HG02884 (cell line): ENCODE data around the gene LDHD.

Source experiments
- ATAC-seq: cut with Tn5 transposase; IDR thresholded peaks from one replicate; pipeline ENCODE4 v1.9.1; 2021; ENCODE audit warnings: mild to moderate bottlenecking, moderate library complexity; ENCODE audit not compliant: unreplicated experiment

LDHD gene

GRCh38 chr16:75083813-75084212, 32.8 kb downstream of the LDHD start:
- no peak for ATAC-seq

DNA sequence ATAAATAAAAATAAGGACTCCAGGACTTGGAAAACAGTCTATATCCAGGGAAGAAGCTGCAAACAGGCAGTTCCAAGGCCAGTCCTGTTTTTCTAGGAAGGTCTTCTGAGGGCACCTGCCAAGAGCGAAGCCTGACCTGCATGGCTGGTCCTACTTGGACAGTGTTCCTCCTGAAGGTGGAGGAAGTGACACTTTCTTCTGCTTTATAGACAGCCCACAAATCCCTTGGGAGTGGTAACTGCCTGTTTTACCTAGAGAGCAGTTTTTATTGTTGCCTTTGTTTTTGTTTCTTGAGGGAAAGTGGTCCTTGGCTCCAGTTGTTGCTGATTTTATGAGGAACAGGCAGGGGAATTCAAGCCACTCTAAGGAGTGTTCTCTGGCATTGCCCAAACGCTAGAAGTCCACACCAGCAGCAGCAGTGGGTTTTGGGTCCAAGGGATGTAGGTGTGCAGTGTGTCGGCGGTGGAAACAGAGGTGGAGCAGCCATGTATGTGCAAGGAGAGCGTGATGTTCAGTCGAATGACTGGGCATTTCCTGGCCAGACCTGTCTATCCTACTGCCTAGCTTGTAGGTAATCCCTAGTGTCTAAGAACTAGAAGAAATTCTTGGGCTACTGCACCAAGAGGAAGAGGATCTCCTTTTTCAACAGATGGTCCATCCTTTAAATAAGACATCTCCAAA, 35.3 kb downstream of the LDHD start:
- ATAC-seq = no peak

DNA sequence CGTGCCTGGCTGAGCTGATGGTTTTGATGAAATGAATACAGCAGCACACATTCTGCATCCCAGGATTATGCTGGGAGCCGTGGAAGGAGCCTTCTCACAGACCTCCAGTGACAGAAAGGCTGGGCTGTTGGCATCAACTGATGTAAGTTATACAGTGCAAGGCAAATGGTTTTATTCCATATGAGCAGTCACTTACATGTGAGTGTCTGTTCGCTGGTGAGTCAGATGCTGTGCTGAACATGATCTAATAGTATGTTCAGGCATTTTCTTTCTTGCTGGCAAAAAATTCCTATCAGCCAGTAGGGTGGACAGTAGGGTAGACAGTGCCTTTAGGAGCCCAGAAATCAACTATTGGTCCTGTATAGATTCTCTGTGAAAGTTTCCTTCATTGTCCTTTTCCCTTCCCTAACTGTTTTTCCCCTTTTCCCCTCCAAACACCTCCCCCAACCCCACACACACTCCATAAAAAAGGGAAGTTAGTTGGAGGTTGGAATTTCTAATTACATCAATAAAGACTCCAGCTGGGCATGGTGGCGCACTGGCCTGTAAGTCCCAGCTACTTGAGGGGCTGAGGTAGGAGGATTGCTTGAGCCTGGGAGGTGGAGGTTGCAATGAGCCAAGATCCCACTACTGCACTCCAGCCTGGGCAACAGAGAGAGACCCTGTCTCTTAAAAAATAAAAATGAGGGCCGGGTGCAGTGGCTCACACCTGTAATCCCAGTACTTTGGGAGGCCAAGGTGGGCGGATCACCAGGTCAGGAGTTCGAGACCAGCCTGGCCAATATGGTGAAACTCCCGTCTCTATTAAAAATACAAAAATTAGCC, 36.2 kb downstream of the LDHD start:
- no peak for ATAC-seq

DNA sequence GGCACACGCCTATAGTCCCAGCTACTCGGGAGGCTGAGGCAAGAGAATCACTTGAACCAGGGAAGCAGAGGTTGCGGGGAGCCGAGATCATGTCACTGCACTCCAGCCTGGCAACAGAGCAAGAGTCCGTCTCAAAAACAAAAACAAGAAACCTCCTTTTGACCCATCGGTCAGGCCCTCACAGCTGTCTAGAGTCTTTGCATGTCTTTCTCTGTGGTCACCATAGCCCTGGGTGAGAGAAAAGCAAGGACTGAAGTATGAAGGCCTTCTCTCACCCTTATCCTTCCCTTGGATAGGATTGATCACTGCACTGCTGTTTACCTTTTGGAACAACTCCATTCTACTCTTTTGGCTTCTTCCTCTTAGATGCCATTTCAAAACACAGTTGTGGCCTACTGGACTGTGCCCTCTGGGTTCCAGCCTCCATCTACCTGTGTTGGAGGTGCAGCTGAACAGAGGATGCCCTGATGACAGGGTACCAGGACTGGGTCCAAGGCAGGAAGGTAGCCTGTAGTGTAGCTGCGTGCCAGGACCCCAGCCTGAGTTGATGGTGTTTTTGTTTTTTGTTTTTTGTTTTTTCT, 37.1 kb downstream of the LDHD start:
- no peak for ATAC-seq

- ATAC-seq = no peak
Observed at GRCh38 chr16:75078886-75079285, 37.7 kb downstream of the LDHD start.

DNA sequence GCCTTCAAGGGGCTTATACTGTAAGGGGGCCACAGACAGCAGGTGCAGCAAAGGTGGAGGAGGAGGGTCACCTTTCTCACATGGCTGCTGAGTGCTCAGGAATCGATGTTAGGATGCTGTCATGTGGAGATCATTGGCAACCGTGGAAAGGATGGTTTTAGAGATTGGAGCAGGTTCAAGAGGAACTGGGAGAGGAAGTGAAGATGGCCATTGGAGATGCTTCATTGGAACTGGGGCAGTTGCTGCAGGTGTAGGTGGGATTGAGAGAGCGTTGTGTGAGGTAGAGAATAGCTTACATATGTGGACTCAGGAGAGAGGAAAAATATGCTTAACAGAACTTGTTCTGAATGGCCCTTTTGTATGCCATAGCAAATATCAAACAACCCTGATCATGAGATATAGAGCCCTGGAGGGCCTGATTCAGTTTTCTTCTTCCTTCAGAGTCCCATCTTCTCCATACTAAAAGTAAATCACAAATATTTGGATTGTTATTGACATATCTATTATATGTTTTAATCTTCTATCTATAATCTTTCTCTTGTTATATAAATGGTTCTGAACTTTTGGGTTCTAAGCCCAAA, 40.8 kb downstream of the LDHD start:
- ATAC-seq = no peak

GRCh38 chr16:75074920-75075687, 41.5 kb downstream of the LDHD start:
- ATAC-seq = peak; percentile 89

DNA sequence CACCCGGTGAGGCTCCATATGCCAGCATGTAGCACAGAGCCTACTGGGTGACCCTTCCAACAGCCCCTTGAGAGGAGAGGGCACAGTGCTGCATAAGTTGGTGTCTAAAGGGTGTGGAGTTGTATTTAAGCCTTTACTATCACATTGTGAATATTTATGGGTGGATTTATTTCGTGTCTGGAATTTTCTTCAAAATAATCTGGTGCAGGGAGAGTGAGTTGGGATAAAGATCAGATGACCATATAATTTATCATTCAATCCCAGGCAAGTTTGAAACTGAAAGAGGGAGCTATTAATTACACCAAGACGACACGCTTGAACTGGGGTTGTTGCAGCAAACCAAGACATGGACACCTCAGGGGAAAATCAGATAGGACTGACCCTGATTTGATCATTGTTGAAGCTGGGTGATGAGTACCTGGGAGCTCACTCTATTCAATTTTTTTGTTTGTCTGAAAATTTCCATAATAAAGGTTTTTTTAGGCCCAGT, 42.2 kb downstream of the LDHD start:
- ATAC-seq = no peak

DNA sequence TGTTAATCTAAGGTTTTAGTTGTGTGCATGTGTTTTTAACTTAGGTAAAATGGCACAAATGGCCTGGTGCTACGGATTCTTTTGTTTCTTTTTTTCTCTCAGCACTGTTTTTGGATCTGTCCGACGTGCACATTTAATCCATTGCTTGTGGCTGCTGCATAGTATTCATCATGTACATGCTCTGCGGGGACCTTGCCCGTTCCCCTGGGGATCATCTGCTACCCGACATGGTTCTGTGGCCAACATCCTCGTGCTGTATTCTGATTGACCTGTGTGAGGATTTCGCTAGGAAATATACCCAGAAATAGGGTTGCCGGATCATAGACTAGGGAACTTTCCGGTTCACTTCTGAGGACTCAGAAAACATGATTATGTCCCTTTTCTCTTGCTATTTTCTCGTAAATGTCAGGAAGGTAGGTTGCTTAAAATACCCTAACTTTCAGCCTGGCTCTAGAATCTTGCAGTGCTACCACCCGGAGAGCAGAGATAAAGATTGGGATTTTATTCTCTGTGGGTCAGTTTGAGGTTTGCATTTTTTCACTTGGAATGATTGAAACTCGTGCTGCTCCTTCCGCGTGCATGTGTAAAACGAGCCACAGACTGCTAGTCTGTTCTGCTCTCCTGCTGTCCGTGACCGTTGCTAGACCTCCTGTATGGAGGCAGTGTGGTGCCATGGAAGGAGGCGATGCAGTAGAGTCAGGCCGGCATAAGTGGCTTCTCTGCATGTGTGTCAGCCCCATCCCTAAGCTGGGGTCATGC, 42.9 kb downstream of the LDHD start:
- no peak for ATAC-seq

DNA sequence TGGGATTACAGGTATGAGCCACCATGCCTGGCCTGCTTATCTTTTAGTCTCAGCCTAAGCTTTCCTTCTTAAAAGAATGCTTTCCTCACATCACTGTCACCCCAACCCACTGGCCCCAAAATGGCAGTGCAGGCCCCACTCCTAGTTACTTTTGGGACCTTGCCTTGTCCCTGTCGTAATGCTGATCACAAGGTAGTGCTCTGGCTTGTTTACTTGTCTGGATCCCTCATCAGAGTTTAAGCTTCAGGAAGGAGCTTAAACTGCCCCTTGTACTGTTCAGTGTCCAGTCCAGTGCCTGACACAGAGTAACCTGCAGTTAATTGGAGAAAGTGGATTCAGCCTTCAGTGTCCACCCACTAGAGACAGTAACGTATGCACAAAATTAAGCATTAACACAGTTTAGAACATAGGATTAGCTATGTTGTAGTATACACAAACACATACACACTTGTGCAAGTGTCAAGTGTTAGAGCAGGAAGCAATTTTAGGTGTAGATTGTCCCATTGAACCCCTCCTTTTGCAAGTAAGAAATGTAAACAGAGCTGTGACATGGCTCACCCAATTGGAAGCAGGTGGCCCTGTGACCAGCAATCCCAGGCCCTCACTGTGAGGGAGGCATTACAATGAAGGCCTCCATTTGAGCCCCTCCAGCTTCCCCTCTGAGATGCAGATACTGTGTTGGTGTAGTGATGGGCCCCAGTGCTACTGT, 44.2 kb downstream of the LDHD start:
- no peak for ATAC-seq

GRCh38 chr16:75071621-75072020, 45.0 kb downstream of the LDHD start:
- no peak for ATAC-seq

- ATAC-seq = no peak
Observed at GRCh38 chr16:75070012-75070841, 46.4 kb downstream of the LDHD start.

GRCh38 chr16:75068085-75069031, 48.2 kb downstream of the LDHD start:
- no peak for ATAC-seq

DNA sequence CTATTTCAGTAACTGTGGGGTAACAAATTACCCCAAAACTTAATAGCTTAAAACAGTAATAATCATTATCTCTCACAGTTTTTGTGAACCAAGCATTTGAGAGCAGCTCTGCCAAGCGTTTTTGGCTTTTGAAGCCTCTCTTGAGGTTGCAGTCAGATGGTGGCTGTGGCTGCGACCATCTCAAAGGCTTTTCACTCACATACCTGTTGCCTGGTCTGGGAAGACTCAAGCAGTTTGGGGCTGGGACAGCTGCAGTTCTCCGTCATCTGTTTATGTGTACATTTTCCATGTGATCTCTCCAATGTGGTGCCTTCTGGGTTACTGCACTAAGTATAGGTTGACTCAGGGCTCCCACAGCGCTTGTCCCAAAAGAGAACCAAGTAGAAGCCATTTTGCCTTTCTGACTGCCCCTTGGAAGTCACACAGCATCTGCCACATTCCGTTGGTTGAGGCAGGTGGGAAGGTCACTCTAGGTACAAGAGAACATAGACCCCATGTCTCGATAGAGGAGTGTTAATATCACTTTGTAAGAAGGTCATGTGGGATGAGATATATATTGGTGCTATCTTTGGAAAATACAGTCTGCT, 49.6 kb downstream of the LDHD start:
- no peak for ATAC-seq

GRCh38 chr16:75065521-75066149, 50.9 kb downstream of the LDHD start:
- no peak for ATAC-seq

DNA sequence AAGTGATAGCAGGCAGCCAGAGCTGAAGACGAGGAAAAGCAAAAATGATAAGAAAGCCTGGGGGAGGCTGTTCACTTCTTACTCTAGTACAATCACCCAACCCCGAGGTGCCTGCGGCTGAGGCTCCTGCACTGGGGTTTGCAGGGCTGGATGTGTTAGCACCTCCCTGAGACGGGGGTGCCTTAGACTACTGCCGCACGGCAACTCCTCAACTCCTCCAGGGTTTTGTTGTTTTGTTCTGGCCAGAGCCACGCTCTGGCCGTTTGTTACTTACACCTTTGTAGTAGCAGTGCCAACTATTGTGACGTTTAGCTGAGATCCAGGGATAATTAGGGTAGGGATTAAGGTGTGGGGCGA, 51.5 kb downstream of the LDHD start:
- ATAC-seq = no peak
